ENCODE results near the gene TBC1D14. TPM values are rescaled to one million over a fixed set of nuclear protein-coding genes. Genes with fewer than 3 reads are reported as not detected.

TBC1D14 gene
- total RNA-seq, 1 donor from 2014 or later, result 33.2 TPM

DNA sequence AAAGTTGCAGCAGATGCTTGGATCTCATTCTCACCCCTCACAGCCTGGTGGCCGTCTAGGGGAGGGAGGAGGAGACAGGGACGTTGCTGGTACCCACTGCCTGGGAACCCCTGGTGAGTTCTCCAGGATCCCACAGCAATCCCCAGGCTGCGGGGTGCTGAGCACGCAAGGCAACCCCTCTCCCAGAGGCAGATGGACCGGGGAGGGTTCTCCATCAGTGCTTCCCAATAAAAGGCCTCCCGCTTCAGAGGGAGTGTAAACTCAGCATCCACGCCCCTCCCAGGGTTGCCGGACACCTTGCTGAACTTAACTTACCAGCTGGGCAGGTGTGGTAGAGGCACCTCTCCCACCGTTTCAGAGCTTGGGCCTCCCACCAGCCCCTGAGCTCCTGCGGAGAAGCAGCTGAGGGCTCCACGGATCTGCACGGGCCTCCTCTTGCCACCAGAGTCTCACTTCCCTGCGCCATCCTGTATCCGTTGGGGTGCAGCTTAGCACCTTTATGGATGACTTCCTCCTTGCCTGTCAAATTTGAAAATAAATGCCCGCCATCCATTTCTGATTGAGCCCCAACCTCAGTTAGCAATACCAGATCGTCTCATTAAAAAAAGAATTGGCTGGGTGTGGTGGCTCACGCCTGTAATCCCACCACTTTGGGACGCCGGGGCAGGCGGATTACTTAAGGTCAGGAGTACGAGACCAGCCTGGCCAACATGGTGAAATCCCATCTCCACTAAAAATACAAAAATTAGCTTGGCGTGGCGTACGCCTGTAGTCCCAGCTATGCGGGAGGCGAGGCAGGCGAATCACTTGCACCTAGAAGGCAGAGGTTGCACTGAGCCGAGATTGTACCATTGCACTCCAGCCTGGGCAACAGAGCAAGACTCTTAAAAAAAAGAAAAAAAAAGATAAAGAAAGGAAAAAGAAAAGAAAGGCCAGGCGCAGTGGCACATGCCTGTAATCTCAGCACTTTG, 14.8 kb upstream of the TBC1D14 start:
- Mint-ChIP-seq H3K27me3 (ENCODE audit: unreplicated experiment) (no peaks in the 10 kb centered on the region), H3K4me3 (ENCODE audit: unreplicated experiment) (no peak overlapping the region), H3K36me3 (ENCODE audit: unreplicated experiment) (no peaks in the 10 kb centered on the region), H3K9me3 (ENCODE audit: unreplicated experiment) (no peaks in the 10 kb centered on the region), H3K27ac (ENCODE audit: unreplicated experiment) (no peak overlapping the region), H3K4me1 (ENCODE audit: unreplicated experiment) (peaks cover 16% of the 10 kb centered on the region)
- TF ChIP-seq CTCF (IDR thresholded peaks at IDR 0.05), result no peak
- no peak for DNase-seq (ENCODE audit: extremely low spot score, unreplicated experiment)

DNA sequence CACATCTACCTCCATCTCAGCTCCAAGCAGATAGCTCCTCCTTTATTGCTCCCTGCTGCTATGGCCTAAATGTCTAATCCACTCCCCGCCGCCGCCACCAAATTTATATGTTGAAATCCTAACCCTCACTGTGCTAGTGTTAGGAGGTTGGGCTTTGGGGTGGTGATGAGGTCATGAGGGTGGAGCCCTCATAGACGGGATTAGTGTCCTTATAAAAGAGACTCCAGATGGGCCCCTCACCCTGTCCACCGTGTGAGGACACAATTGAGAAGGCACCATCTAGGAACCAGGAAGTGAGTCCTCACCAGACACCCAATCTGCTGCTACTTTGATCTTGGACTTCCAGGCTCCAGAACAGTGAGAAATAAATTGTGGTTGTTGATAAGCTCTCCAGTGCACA, 13.6 kb upstream of the TBC1D14 start:
- H3K4me1 Mint-ChIP-seq (ENCODE audit: unreplicated experiment), result peaks cover 16% of the 10 kb centered on the region
- H3K4me3 Mint-ChIP-seq (ENCODE audit: unreplicated experiment), result no peak overlapping the region
- H3K27me3 Mint-ChIP-seq (ENCODE audit: unreplicated experiment), result no peaks in the 10 kb centered on the region
- no peak for DNase-seq (ENCODE audit: extremely low spot score, unreplicated experiment)
- no peak overlapping the region for H3K27ac Mint-ChIP-seq (ENCODE audit: unreplicated experiment)
- no peak for TF ChIP-seq CTCF (IDR thresholded peaks at IDR 0.05)
- H3K9me3 Mint-ChIP-seq (ENCODE audit: unreplicated experiment), result no peaks in the 10 kb centered on the region
- H3K36me3 Mint-ChIP-seq (ENCODE audit: unreplicated experiment), result no peaks in the 10 kb centered on the region

- no peak for DNase-seq (ENCODE audit: extremely low spot score, unreplicated experiment)
- no peak for TF ChIP-seq CTCF (IDR thresholded peaks at IDR 0.05)
- Mint-ChIP-seq H3K36me3 (ENCODE audit: unreplicated experiment) (no peaks in the 10 kb centered on the region), H3K27ac (ENCODE audit: unreplicated experiment) (no peak overlapping the region), H3K9me3 (ENCODE audit: unreplicated experiment) (no peaks in the 10 kb centered on the region), H3K4me1 (ENCODE audit: unreplicated experiment) (peaks cover under 1% of the 10 kb centered on the region), H3K4me3 (ENCODE audit: unreplicated experiment) (no peak overlapping the region), H3K27me3 (ENCODE audit: unreplicated experiment) (no peaks in the 10 kb centered on the region)
Measured at GRCh38 chr4:6898763-6899162, 10.9 kb upstream of the TBC1D14 start.

GRCh38 chr4:6900181-6900812, 9.3 kb upstream of the TBC1D14 start:
- Mint-ChIP-seq H3K27me3 (ENCODE audit: unreplicated experiment) (no peaks in the 10 kb centered on the region), H3K4me1 (ENCODE audit: unreplicated experiment) (no peaks in the 10 kb centered on the region), H3K4me3 (ENCODE audit: unreplicated experiment) (no peak overlapping the region), H3K27ac (ENCODE audit: unreplicated experiment) (no peak overlapping the region), H3K36me3 (ENCODE audit: unreplicated experiment) (no peaks in the 10 kb centered on the region), H3K9me3 (ENCODE audit: unreplicated experiment) (no peaks in the 10 kb centered on the region)
- TF ChIP-seq CTCF (IDR thresholded peaks at IDR 0.05), result no peak
- DNase-seq (ENCODE audit: extremely low spot score, unreplicated experiment), result no peak

DNA sequence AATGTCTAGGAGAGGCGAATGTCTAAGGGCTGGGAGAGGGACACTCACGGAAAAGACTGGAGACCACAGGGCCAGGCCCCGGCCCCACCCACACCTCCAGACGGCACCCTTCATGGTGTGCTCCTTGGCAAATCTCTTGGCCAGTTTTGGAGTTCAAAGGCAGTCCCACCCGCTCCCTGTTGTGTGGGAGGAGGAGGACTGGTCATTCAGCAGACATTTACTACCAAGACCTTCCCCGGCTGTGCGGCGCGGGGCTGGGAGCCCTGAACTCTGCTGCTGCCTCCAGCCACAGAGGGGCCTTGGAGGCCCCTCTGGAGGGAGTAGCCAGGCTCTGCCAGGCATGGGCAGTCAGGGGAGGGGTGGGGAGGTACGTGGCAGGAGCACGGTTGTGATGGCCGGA, 8.7 kb upstream of the TBC1D14 start:
- TF ChIP-seq CTCF (IDR thresholded peaks at IDR 0.05), result no peak
- H3K36me3 Mint-ChIP-seq (ENCODE audit: unreplicated experiment), result no peaks in the 10 kb centered on the region
- no peak overlapping the region for H3K27ac Mint-ChIP-seq (ENCODE audit: unreplicated experiment)

More for the DNA sequence above, 8.7 kb upstream of the TBC1D14 start:
- no peak overlapping the region for H3K4me3 Mint-ChIP-seq (ENCODE audit: unreplicated experiment)
- no peaks in the 10 kb centered on the region for H3K9me3 Mint-ChIP-seq (ENCODE audit: unreplicated experiment)
- DNase-seq (ENCODE audit: extremely low spot score, unreplicated experiment), result no peak
- H3K27me3 Mint-ChIP-seq (ENCODE audit: unreplicated experiment), result no peaks in the 10 kb centered on the region
- H3K4me1 Mint-ChIP-seq (ENCODE audit: unreplicated experiment), result no peaks in the 10 kb centered on the region

All from osteocyte (in vitro differentiated cells).